HepG2 (cell line): ENCODE results near the gene SINHCAF. TPM values are rescaled to one million over a fixed set of nuclear protein-coding genes. Genes with fewer than 3 reads are reported as not detected.

Experiments
- ATAC-seq: fragments of 200-7000 bp; cut with Tn5 transposase; 3 replicates; pipeline ENCODE4 v1.9.1; 2020; ENCODE audit warnings: mild to moderate bottlenecking, moderate library complexity
- BruUV-seq: library from RNA; stranded (reverse); fragments of 400-500 nt; replicated peaks from 2 replicates; lab custom pipeline; 2021; lab: Mats Ljungman, UMichigan
- CTCF ChIA-PET: fragments of 300-600 bp; formaldehyde crosslinking; extraction: SDS; loops from one replicate; lab custom pipeline; 2021; ENCODE audit warnings: low total read pairs, inconsistent platforms, low intra/inter-chr PET ratio; lab: Yijun Ruan, JAX
- POLR2A ChIA-PET: fragments of 350-600 bp; sonication (Branson Sonifier 250); formaldehyde crosslinking; loops from one replicate; lab custom pipeline; 2020; ENCODE audit warnings: antibody characterized with exemption, inconsistent platforms; lab: Yijun Ruan, JAX
- DNase-seq: peaks from one replicate; pipeline ENCODE4 v3.0.0-alpha.2; 2015; ENCODE audit warnings: low spot score
- FAIRE-seq: peaks from 3 replicates; lab custom pipeline; 2011; peaks lifted over from hg19 to GRCh38; lab: Jason Lieb, UNC
- H2AFZ ChIP-seq: one replicate; pipeline ENCODE4 v1.6.1; 2011; ENCODE audit warnings: low read length, inconsistent platforms
- H3K27ac ChIP-seq: fragments of 300-600 bp; 3 replicates; pipeline ENCODE4 v1.8.0; 2011; ENCODE audit warnings: mixed run types, mild to moderate bottlenecking, mixed read lengths, low read length, inconsistent platforms; ENCODE audit not compliant: insufficient read depth; ENCODE audit errors: extremely low read length
- H3K27me3 ChIP-seq, 2 experiments: fragments of 200-600 bp in 1 of 2; 2 replicates in 1 of 2; 3 replicates in 1 of 2; pipeline versions ENCODE4 v1.6.0 to v1.8.0; 2011; ENCODE audit warnings: low read length in 2 of 2, mild to moderate bottlenecking in 2 of 2, moderate library complexity in 2 of 2, inconsistent platforms in 1 of 2; ENCODE audit not compliant: insufficient read depth in 2 of 2, control insufficient read depth in 1 of 2
- H3K36me3 ChIP-seq, 2 experiments: fragments of 200-600 bp in 1 of 2; replicated peaks in 1 of 2; 2 replicates in 1 of 2; 3 replicates in 1 of 2; pipeline versions ENCODE4 v1.5.1 to v1.8.0; 2011; ENCODE audit warnings: low read length in 2 of 2, inconsistent platforms in 1 of 2; ENCODE audit not compliant: insufficient read depth in 2 of 2, control insufficient read depth in 1 of 2
- H3K4me1 ChIP-seq: 2 replicates; pipeline ENCODE4 v1.5.1; 2012; ENCODE audit warnings: low read length, inconsistent platforms; ENCODE audit not compliant: insufficient read depth
- H3K4me2 ChIP-seq: 2 replicates; pipeline ENCODE4 v1.6.0; 2011; ENCODE audit warnings: low read depth, low read length, inconsistent platforms
- H3K4me3 ChIP-seq, 3 experiments: fragments of 200-600 bp in 1 of 3; sonication (generic), shearing (Covaris generic) in 1 of 3; replicated peaks in 1 of 3; 2 replicates each; pipeline ENCODE4 v1.5.1; 2011 to 2016; ENCODE audit warnings: low read length in 3 of 3, inconsistent platforms in 2 of 3, low read depth in 2 of 3, mild to moderate bottlenecking in 2 of 3, control low read depth in 1 of 3, mixed read lengths in 1 of 3; ENCODE audit not compliant: insufficient read depth in 1 of 3
- H3K79me2 ChIP-seq: one replicate; pipeline ENCODE4 v1.6.1; 2011; ENCODE audit warnings: low read length, inconsistent platforms; ENCODE audit not compliant: insufficient read depth
- H3K9ac ChIP-seq: 2 replicates; pipeline ENCODE4 v1.6.0; 2011; ENCODE audit warnings: mild to moderate bottlenecking, low read depth, low read length, inconsistent platforms; ENCODE audit not compliant: insufficient read depth
- H3K9me3 ChIP-seq: 2 replicates; pipeline ENCODE4 v1.5.1; 2012; ENCODE audit warnings: mild to moderate bottlenecking, low read length
- H4K20me1 ChIP-seq: 2 replicates; pipeline ENCODE4 v1.6.0; 2011; ENCODE audit warnings: inconsistent platforms, mild to moderate bottlenecking, low read length, moderate library complexity; ENCODE audit not compliant: insufficient read depth
- GTF3A ChIP-seq: sonication (generic); formaldehyde crosslinking; conservative IDR thresholded peaks from 2 replicates; pipeline ENCODE4 v1.4.0; 2020; ENCODE audit warnings: mild to moderate bottlenecking, missing genetic modification reagents
- HMG20A ChIP-seq: IDR thresholded peaks from 2 replicates; pipeline ENCODE4 v1.6.1; 2016; ENCODE audit warnings: borderline replicate concordance
- MED8 ChIP-seq: sonication (generic); formaldehyde crosslinking; IDR thresholded peaks from 2 replicates; pipeline ENCODE4 v1.8.1; 2023; ENCODE audit warnings: mild to moderate bottlenecking, missing genetic modification reagents; ENCODE audit not compliant: insufficient replicate concordance
- PTBP1 ChIP-seq: fragments of 200-400 bp; formaldehyde crosslinking; IDR thresholded peaks from 2 replicates; pipeline ENCODE4 v1.6.1; 2018; ENCODE audit warnings: low read length, low read depth; ENCODE audit not compliant: poor library complexity, severe bottlenecking
- ZBTB25 ChIP-seq: IDR thresholded peaks from 2 replicates; pipeline ENCODE4 v1.6.1; 2018; ENCODE audit warnings: missing genetic modification reagents
- ZKSCAN8 ChIP-seq: IDR thresholded peaks from 2 replicates; pipeline ENCODE4 v1.6.1; 2016; ENCODE audit warnings: borderline replicate concordance, missing genetic modification reagents, missing compliant biosample characterization
- ZNF83 ChIP-seq: sonication (generic); formaldehyde crosslinking; IDR thresholded peaks from 2 replicates; pipeline ENCODE4 v1.4.0; 2020; ENCODE audit warnings: missing genetic modification reagents, mild to moderate bottlenecking, borderline replicate concordance
- WGBS: methylation state at CpG from one replicate; pipeline ENCODE4 v1.1.6; 2017; ENCODE audit warnings: low lambda C conversion rate; 5-methylcytosine and 5-hydroxymethylcytosine counted together
- in situ Hi-C: cut with HindIII; loops from 2 replicates; pipeline ENCODE4 v1.10.0; 2017; ENCODE audit warnings: low pct_unique_long_range_greater_than_20kb; ENCODE audit not compliant: extremely low pct_ligation_motif_present
- intact Hi-C: fragments of 100-400 bp; cut with micrococcal nuclease; formaldehyde crosslinking; loops from one replicate; pipeline ENCODE4 v1.10.0; 2022; ENCODE audit not compliant: unreplicated experiment
- polyA plus RNA-seq, 8 experiments: library from polyadenylated mRNA; depleted of rRNA in 3 of 8; stranded (reverse) in 7 of 8; unstranded in 1 of 8; fragments of >200 nt; fragmentation: Illumina TruSeq in 4 of 8; extraction: Trizol in 4 of 8; gene quantifications; 2 replicates each; pipeline versions ENCODE4 v1.2.1 to v1.2.3, GENCODE V29; 2011 to 2016; ENCODE audit warnings: low read depth in 4 of 8, missing spikeins in 1 of 8, mixed read lengths in 1 of 8; ENCODE audit not compliant: insufficient read depth in 1 of 8
- total RNA-seq, 5 experiments: library from RNA; depleted of rRNA; stranded (reverse); fragments of >200 nt; fragmentation: Illumina TruSeq; extraction: Trizol; gene quantifications; 2 replicates each; pipeline ENCODE4 v1.2.3, GENCODE V29; 2016; ENCODE audit warnings: low read depth in 1 of 5

The SINHCAF gene
- total and polyA plus RNA-seq, 2 of the 13 experiments (the other 11 are each of a cell fraction or from before 2014, with no cell fraction given), result 54.6 to 97.8 TPM

GRCh38 chr12:31353750-31354708, 28.1 kb upstream of the SINHCAF start:
- peaks cover 29% of the 10 kb centered on the region for H3K4me1 ChIP-seq
- no peak for ATAC-seq
- no peak for DNase-seq
- FAIRE-seq, result no peak
- no peak overlapping the region for H3K9ac ChIP-seq
- ChIA-PET POLR2A (interaction anchor here (0.5 to 2.3 kb wide), 6 partner anchors 10 to 28 kb away, joined by 3 to 13 read pairs (median 4); partner anchors contain the start of gene SINHCAF), CTCF (no interaction called here)
- no peak overlapping the region; a peak in 1 of 6 replicates for H3K4me3 ChIP-seq
- H3K27ac ChIP-seq, result no peak overlapping the region
- TF ChIP-seq MED8 (CRISPR knock-in tag) (no peak), GTF3A (CRISPR knock-in tag) (no peak), PTBP1 (no peak), HMG20A (no peak)
- no peaks in the 10 kb centered on the region for H3K9me3 ChIP-seq
- peak overlapping the region; percentile 61 for H2AFZ ChIP-seq
- no peaks in the 10 kb centered on the region for H3K79me2 ChIP-seq
- intact Hi-C loops, result no loop called here
- WGBS, result 70% methylated on average over 12 of the region's 12 CpGs
- in situ Hi-C loops, result no loop called here
- H3K4me2 ChIP-seq, result peak overlapping the region; percentile 37; the same call in 1 of the 2 replicates
- H3K27me3 ChIP-seq, result no peaks in the 10 kb centered on the region
- no TSS peak for BruUV-seq
- H3K36me3 ChIP-seq, result no peaks in the 10 kb centered on the region
- no peaks in the 10 kb centered on the region for H4K20me1 ChIP-seq

- in situ Hi-C loops (no loop called here), intact Hi-C loops (no loop called here)
- Histone ChIP-seq H3K9me3 (no peaks in the 10 kb centered on the region), H3K36me3 (no peaks in the 10 kb centered on the region), H3K27me3 (no peaks in the 10 kb centered on the region; a peak in 1 of 5 replicates), H2AFZ (no peak overlapping the region), H3K4me2 (no peak overlapping the region), H3K9ac (no peak overlapping the region), H4K20me1 (no peaks in the 10 kb centered on the region), H3K27ac (no peak overlapping the region), H3K79me2 (no peaks in the 10 kb centered on the region), H3K4me1 (no peaks in the 10 kb centered on the region), H3K4me3 (no peak overlapping the region)
- no peak for DNase-seq
- ChIA-PET POLR2A (interaction anchor here (1.7 kb wide), 1 partner anchor 17 kb away, joined by 4 read pairs; no protein-coding TSS in a partner anchor), CTCF (no interaction called here)
- ATAC-seq, result no peak
- no peak for FAIRE-seq
- BruUV-seq, result no TSS peak
- WGBS, result 72% methylated on average over 9 of the region's 9 CpGs
- no peak for TF ChIP-seq ZKSCAN8
- no peak for TF ChIP-seq ZNF83 (CRISPR knock-in tag)
- no peak for TF ChIP-seq ZBTB25 (CRISPR knock-in tag)
Observed at GRCh38 chr12:31346267-31346666, 20.3 kb upstream of the SINHCAF start.
